GM10266 (cell line): ENCODE results near the gene SLC39A10.

Experiments used
- DNase-seq: peaks from one replicate; pipeline ENCODE4 v3.0.0; 2012; ENCODE audit errors: extremely low spot score
- CTCF ChIP-seq: IDR thresholded peaks from 2 replicates; pipeline ENCODE4 v1.5.1; 2012; ENCODE audit warnings: mild to moderate bottlenecking, low read depth; ENCODE audit not compliant: control insufficient read depth, insufficient read depth; ENCODE audit errors: missing control alignments

The SLC39A10 gene

GRCh38 chr2:195620501-195620900 is 36.5 kb upstream of the SLC39A10 start:
- no peak for TF ChIP-seq CTCF
- DNase-seq, result no peak

- DNase-seq, result no peak
- TF ChIP-seq CTCF, result no peak
Measured at GRCh38 chr2:195622966-195623365, 34.1 kb upstream of the SLC39A10 start.

DNA sequence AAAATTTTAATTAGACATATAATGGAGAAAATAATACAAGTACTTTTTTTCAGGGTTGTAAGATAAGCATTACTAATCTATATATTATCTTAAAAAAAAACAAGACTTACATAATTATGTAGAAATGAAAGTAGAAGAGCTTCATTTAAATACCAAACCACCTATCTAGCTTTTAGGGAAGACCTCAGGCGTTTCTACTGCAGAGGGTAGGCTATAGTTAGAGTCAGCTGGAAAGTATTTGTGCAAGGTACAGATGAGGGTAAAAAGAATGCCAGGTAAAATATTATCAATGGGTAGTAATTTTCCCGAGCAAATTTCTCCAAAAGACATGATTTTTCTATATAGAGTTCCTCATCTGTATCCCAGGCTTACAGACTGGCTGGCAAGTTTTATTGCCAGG is 30.5 kb upstream of the SLC39A10 start:
- DNase-seq, result no peak
- no peak for TF ChIP-seq CTCF

DNA sequence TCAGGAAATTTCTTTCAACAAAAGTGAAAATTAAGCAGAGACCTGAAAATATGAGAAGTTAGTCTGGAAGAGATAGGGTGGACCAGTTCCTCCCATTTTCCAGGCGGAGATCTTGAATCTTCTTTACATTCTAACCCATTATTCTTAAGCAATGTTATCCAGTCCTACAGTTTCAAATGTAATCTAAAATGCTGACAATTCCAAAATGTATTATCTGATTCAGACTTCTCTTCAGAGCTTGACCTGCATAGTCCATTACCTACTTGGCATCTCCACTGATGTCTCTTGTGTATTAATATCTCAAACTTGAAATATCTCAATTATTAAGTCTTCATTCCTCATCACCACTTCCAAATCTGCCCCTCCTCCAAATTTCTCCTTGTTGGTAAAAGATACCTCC is 28.4 kb upstream of the SLC39A10 start:
- no peak for TF ChIP-seq CTCF
- DNase-seq, result no peak

GRCh38 chr2:195632856-195633572 is 24.0 kb upstream of the SLC39A10 start:
- no peak for DNase-seq
- TF ChIP-seq CTCF, result no peak

GRCh38 chr2:195633573-195633870 is 23.5 kb upstream of the SLC39A10 start:
- no peak for DNase-seq
- TF ChIP-seq CTCF, result no peak

GRCh38 chr2:195633974-195634373 is 23.1 kb upstream of the SLC39A10 start:
- DNase-seq, result no peak
- no peak for TF ChIP-seq CTCF
